Fibroblast of lung (primary cell): ENCODE results near the gene NAA50. TPM values are rescaled to one million over a fixed set of nuclear protein-coding genes. Genes with fewer than 3 reads are reported as not detected.

ENCODE experiments used
- DNase-seq, 2 donors: peaks; one replicate each; pipeline versions ENCODE4 v3.0.0 to v3.0.0-alpha.2; 2010; ENCODE audit warnings: low read depth in 2 of 2
- H2AFZ ChIP-seq: 2 replicates; pipeline ENCODE4 v1.5.1; 2012; ENCODE audit warnings: low read length, control low read depth, inconsistent platforms
- H3K27ac ChIP-seq: 2 replicates; pipeline ENCODE4 v1.5.1; 2011; ENCODE audit warnings: low read length, control low read depth; ENCODE audit not compliant: insufficient read depth
- H3K27me3 ChIP-seq: 2 replicates; pipeline ENCODE4 v1.5.1; 2011; ENCODE audit warnings: mild to moderate bottlenecking, low read length; ENCODE audit not compliant: control insufficient read depth, insufficient read depth
- H3K36me3 ChIP-seq: 2 replicates; pipeline ENCODE4 v1.5.1; 2011; ENCODE audit warnings: low read length; ENCODE audit not compliant: control insufficient read depth, insufficient read depth
- H3K4me1 ChIP-seq: 2 replicates; pipeline ENCODE4 v1.5.1; 2011; ENCODE audit warnings: low read length; ENCODE audit not compliant: control insufficient read depth, insufficient read depth; ENCODE audit errors: extremely low read depth
- H3K4me2 ChIP-seq: 2 replicates; pipeline ENCODE4 v1.5.1; 2011; ENCODE audit warnings: low read length, control low read depth; ENCODE audit not compliant: insufficient read depth; ENCODE audit errors: extremely low read depth
- H3K4me3 ChIP-seq, 4 experiments: fragments of 200-600 bp in 1 of 4; sonication (generic) in 1 of 4; replicated peaks in 1 of 4; 2 replicates each; pipeline ENCODE4 v1.5.1; 2011 to 2016; ENCODE audit warnings: low read length in 4 of 4, low read depth in 3 of 4, mild to moderate bottlenecking in 3 of 4, control low read depth in 2 of 4, inconsistent platforms in 1 of 4, mixed read lengths in 1 of 4; ENCODE audit not compliant: insufficient read depth in 1 of 4; ENCODE audit errors: control extremely low read depth in 1 of 4
- H3K79me2 ChIP-seq: 2 replicates; pipeline ENCODE4 v1.5.1; 2012; ENCODE audit warnings: mild to moderate bottlenecking, low read length, inconsistent platforms; ENCODE audit not compliant: control insufficient read depth, insufficient read depth
- H3K9ac ChIP-seq: 2 replicates; pipeline ENCODE4 v1.5.1; 2011; ENCODE audit warnings: mild to moderate bottlenecking, low read length, control low read depth; ENCODE audit not compliant: insufficient read depth
- H3K9me3 ChIP-seq: 2 replicates; pipeline ENCODE4 v1.5.1; 2012; ENCODE audit warnings: low read depth, low read length; ENCODE audit not compliant: control insufficient read depth, insufficient read depth
- H4K20me1 ChIP-seq: 2 replicates; pipeline ENCODE4 v1.5.1; 2011; ENCODE audit warnings: low read length; ENCODE audit not compliant: control insufficient read depth, insufficient read depth; ENCODE audit errors: extremely low read depth
- CTCF ChIP-seq, 2 donors: IDR thresholded peaks in 1 of 2; conservative IDR thresholded peaks in 1 of 2; 1 replicate in 1 of 2; 2 replicates in 1 of 2; pipeline ENCODE4 v1.5.1; 2011 to 2012; ENCODE audit warnings: low read length in 2 of 2, control low read depth in 1 of 2, inconsistent platforms in 1 of 2, low read depth in 1 of 2, mild to moderate bottlenecking in 1 of 2
- EZH2 ChIP-seq: IDR thresholded peaks from 2 replicates; pipeline ENCODE4 v1.5.1; 2012; ENCODE audit warnings: low read length, control low read depth, mild to moderate bottlenecking; ENCODE audit errors: missing control alignments
- polyA plus RNA-seq, 2 donors: library from polyadenylated mRNA; depleted of rRNA in 1 of 2; stranded (reverse) in 1 of 2; unstranded in 1 of 2; fragments of >200 nt; gene quantifications; 2 replicates each; pipeline ENCODE4 v1.2.1, GENCODE V29; 2011 to 2012; ENCODE audit warnings: missing spikeins in 1 of 2
- total RNA-seq: library from RNA; depleted of rRNA; stranded (reverse); fragments of >200 nt; gene quantifications from 2 replicates; pipeline ENCODE4 v1.2.1, GENCODE V29; 2014

Gene NAA50
- total and polyA plus RNA-seq, 2 donors (not counting 1 experiment from before 2014, with no cell fraction given): 150 to 252 TPM

GRCh38 chr3:113673593-113673992 lies 72.5 kb downstream of the NAA50 start:
- Histone ChIP-seq H3K4me3 (no peak overlapping the region), H3K9ac (no peak overlapping the region), H3K79me2 (no peaks in the 10 kb centered on the region), H3K27me3 (no peaks in the 10 kb centered on the region), H4K20me1 (no peaks in the 10 kb centered on the region), H3K4me1 (no peaks in the 10 kb centered on the region), H2AFZ (no peak overlapping the region), H3K4me2 (no peak overlapping the region), H3K36me3 (no peaks in the 10 kb centered on the region), H3K27ac (no peak overlapping the region), H3K9me3 (no peaks in the 10 kb centered on the region)
- no peak for DNase-seq
- TF ChIP-seq EZH2 (no peak), CTCF (conservative IDR thresholded peaks at IDR 0.05 in 1 of 2, IDR thresholded peaks at IDR 0.05 in 1 of 2; ENCODE audit: low read depth in 1 of 2, low read length in 2 of 2) (no peak)

GRCh38 chr3:113668015-113668414 lies 78.0 kb downstream of the NAA50 start:
- Histone ChIP-seq H3K36me3 (no peaks in the 10 kb centered on the region), H2AFZ (no peak overlapping the region), H3K9me3 (no peaks in the 10 kb centered on the region), H4K20me1 (no peaks in the 10 kb centered on the region), H3K27me3 (no peaks in the 10 kb centered on the region), H3K27ac (no peak overlapping the region), H3K9ac (no peak overlapping the region), H3K4me2 (peak overlapping the region; percentile 80), H3K4me3 (peak overlapping the region in 3 of 4 experiments; percentile 10 to 35 (median 11)), H3K4me1 (peaks cover 6% of the 10 kb centered on the region), H3K79me2 (no peaks in the 10 kb centered on the region)
- TF ChIP-seq CTCF (conservative IDR thresholded peaks at IDR 0.05 in 1 of 2, IDR thresholded peaks at IDR 0.05 in 1 of 2; ENCODE audit: low read depth in 1 of 2, low read length in 2 of 2) (no peak), EZH2 (no peak)
- DNase-seq: peak; percentile 50 to 86

Other genes with a start within 250 kb of the NAA50 start
- 7.3 and 9.2 TPM in 2 replicates for gene SPICE1, start 231.1 kb downstream of the NAA50 start, total RNA-seq
- gene SPICE1, start 231.1 kb downstream of the NAA50 start, polyA plus RNA-seq: 5.3 and 8.1 TPM in 2 replicates
- not detected in 2 replicates for gene SIDT1, start 213.7 kb downstream of the NAA50 start, total RNA-seq
- gene SIDT1, start 213.7 kb downstream of the NAA50 start, polyA plus RNA-seq: 0.01 TPM in 1 of 2 replicates, not detected in the other
- gene USF3, start 49.6 kb downstream of the NAA50 start, total RNA-seq: 5.9 and 8.9 TPM in 2 replicates
- 13.0 and 15.8 TPM in 2 replicates for gene USF3, start 49.6 kb downstream of the NAA50 start, polyA plus RNA-seq
- 125 and 213 TPM in 2 replicates for gene ATP6V1A, start 786 bp upstream of the NAA50 start, total RNA-seq
- 75.7 and 80.6 TPM in 2 replicates for gene ATP6V1A, start 786 bp upstream of the NAA50 start, polyA plus RNA-seq
- gene GRAMD1C, start 92.5 kb upstream of the NAA50 start, total RNA-seq: 2.1 and 7.8 TPM in 2 replicates
- gene GRAMD1C, start 92.5 kb upstream of the NAA50 start, polyA plus RNA-seq: 0.82 and 2.2 TPM in 2 replicates
- 0.77 and 1.5 TPM in 2 replicates for gene ZDHHC23, start 201.8 kb upstream of the NAA50 start, total RNA-seq
- 0.50 and 1.4 TPM in 2 replicates for gene ZDHHC23, start 201.8 kb upstream of the NAA50 start, polyA plus RNA-seq